Fibroblast of upper back skin (primary cell): ENCODE results near the gene NME1.

Experiments used
- DNase-seq: peaks from one replicate; pipeline ENCODE4 v3.0.0-alpha.2; 2013

The NME1 gene

GRCh38 chr17:51197754-51198153 lies 44.4 kb downstream of the NME1 start:
- no peak for DNase-seq

- no peak for DNase-seq
Measured at GRCh38 chr17:51200295-51200694, 46.9 kb downstream of the NME1 start.

- DNase-seq, result no peak
Measured at GRCh38 chr17:51200846-51201245, 47.5 kb downstream of the NME1 start.

GRCh38 chr17:51203838-51204237 lies 50.5 kb downstream of the NME1 start:
- no peak for DNase-seq
